GM12872 (cell line): ENCODE data around the gene VAMP8.

ENCODE experiments used
- CTCF ChIP-seq: IDR thresholded peaks from 3 replicates; pipeline ENCODE4 v1.5.1; 2011; ENCODE audit warnings: low read depth, mild to moderate bottlenecking, low read length, moderate library complexity; ENCODE audit not compliant: insufficient read depth

The VAMP8 gene

GRCh38 chr2:85579266-85579935 is 2.0 kb downstream of the VAMP8 start:
- no peak for TF ChIP-seq CTCF

GRCh38 chr2:85580206-85580605 is 2.8 kb downstream of the VAMP8 start:
- TF ChIP-seq CTCF: no peak

- TF ChIP-seq CTCF: no peak
Observed at GRCh38 chr2:85582492-85582891, 5.1 kb downstream of the VAMP8 start.

- no peak for TF ChIP-seq CTCF
Observed at GRCh38 chr2:85583667-85584353, 6.4 kb downstream of the VAMP8 start.

GRCh38 chr2:85584354-85584856 is 7.0 kb downstream of the VAMP8 start, which contains the start of gene VAMP5:
Gene VAMP5 (plus strand): TSS chr2:85584431. CDS start chr2:85584491, 60 bp downstream.
- no peak for TF ChIP-seq CTCF

GRCh38 chr2:85584857-85585780 is 7.7 kb downstream of the VAMP8 start:
- TF ChIP-seq CTCF: no peak

- no peak for TF ChIP-seq CTCF
Observed at GRCh38 chr2:85585781-85586105, 8.4 kb downstream of the VAMP8 start.
